Transverse colon (tissue), 4 donors: ENCODE measurements around the gene PNRC2. TPM values are rescaled to one million over a fixed set of nuclear protein-coding genes. Genes with fewer than 3 reads are reported as not detected.

Source experiments
- DNase-seq: peaks from one replicate; pipeline ENCODE4 v3.0.0-alpha.2; 2019
- H3K27ac ChIP-seq, 4 donors: fragments of 200-600 bp; sonication (generic); 2 replicates each; pipeline ENCODE4 v1.5.1; 2016 to 2018; ENCODE audit warnings: inconsistent platforms in 4 of 4
- H3K27me3 ChIP-seq: fragments of 200-600 bp; sonication (generic); 2 replicates; pipeline ENCODE4 v1.5.1; 2017; ENCODE audit warnings: inconsistent platforms
- H3K36me3 ChIP-seq, 4 donors: fragments of 200-600 bp; sonication (generic); 2 replicates each; pipeline ENCODE4 v1.5.1; 2017 to 2019; ENCODE audit warnings: inconsistent platforms in 4 of 4
- H3K4me1 ChIP-seq, 4 donors: fragments of 200-600 bp; sonication (generic); 2 replicates each; pipeline ENCODE4 v1.5.1; 2017 to 2020; ENCODE audit warnings: inconsistent platforms in 4 of 4
- H3K4me3 ChIP-seq, 4 donors: fragments of 200-600 bp; sonication (generic); 1 replicate in 1 of 4; 2 replicates in 3 of 4; pipeline versions ENCODE4 v1.5.1 to v1.6.1; 2017 to 2019; ENCODE audit warnings: inconsistent platforms in 4 of 4
- H3K9me3 ChIP-seq, 2 donors: fragments of 200-600 bp; sonication (generic); 2 replicates each; pipeline ENCODE4 v1.5.1; 2017 to 2019; ENCODE audit warnings: inconsistent platforms in 2 of 2
- CTCF ChIP-seq, 5 experiments: fragments of 200-600 bp in 3 of 5; fragments of 450-650 bp in 2 of 5; sonication (generic) in 3 of 5; IDR thresholded peaks; 1 replicate in 2 of 5; 2 replicates in 3 of 5; pipeline ENCODE4 v1.5.1; 2016 to 2017; ENCODE audit warnings: antibody characterized with exemption in 5 of 5, inconsistent platforms in 3 of 5, mild to moderate bottlenecking in 2 of 5, moderate library complexity in 1 of 5
- EP300 ChIP-seq: sonication (generic); formaldehyde crosslinking; IDR thresholded peaks from one replicate; pipeline ENCODE4 v1.6.1; 2017; ENCODE audit warnings: antibody characterized with exemption, low read depth
- POLR2A ChIP-seq: fragments of 450-650 bp; IDR thresholded peaks from one replicate; pipeline ENCODE4 v1.6.1; 2016; ENCODE audit warnings: antibody characterized with exemption, mild to moderate bottlenecking, moderate library complexity
- POLR2AphosphoS5 ChIP-seq, 3 donors: sonication (generic); formaldehyde crosslinking; IDR thresholded peaks; one replicate each; pipeline ENCODE4 v1.6.1; 2016; ENCODE audit warnings: antibody characterized with exemption in 3 of 3
- WGBS, 2 donors: methylation state at CpG; one replicate each; pipeline ENCODE4 v1.1.5; 2018; ENCODE audit warnings: low coverage in 1 of 2; 5-methylcytosine and 5-hydroxymethylcytosine counted together
- in situ Hi-C, 4 donors: fragments of 200-750 bp; cut with MboI; loops; one replicate each; pipeline versions ENCODE4 v1.15.0 to v1.15.1; 2017; ENCODE audit warnings: low sequenced_read_pairs in 3 of 4, low pct_ligation_motif_present in 1 of 4, low pct_unique_long_range_greater_than_20kb in 1 of 4
- intact Hi-C: fragments of 100-400 bp; cut with DNase I; formaldehyde crosslinking; loops from one replicate; pipeline ENCODE4 v1.15.1; 2023; ENCODE audit warnings: low total_unique reads
- total RNA-seq, 4 donors: library from RNA; depleted of rRNA; stranded (reverse); fragments of >200 nt; gene quantifications; one replicate each; pipeline ENCODE4 v1.1.0, GENCODE V29; 2016

Gene PNRC2
- total RNA-seq, 4 donors from 2014 or later = 98.0 to 136 (median 111) TPM

- H3K27ac ChIP-seq = no peak overlapping the region
- no peaks in the 10 kb centered on the region for H3K27me3 ChIP-seq
- no peak overlapping the region for H3K4me3 ChIP-seq
- DNase-seq = no peak
- TF ChIP-seq POLR2A (no peak), POLR2AphosphoS5 (IDR thresholded peaks at IDR 0.05) (no peak)
- intact Hi-C loops = no loop called here
- in situ Hi-C loops = no loop called here
- no peaks in the 10 kb centered on the region for H3K9me3 ChIP-seq
- H3K4me1 ChIP-seq = no peaks in the 10 kb centered on the region
- WGBS, 2 donors = 56 to 63% methylated on average over 6 to 13 of the region's 13 CpGs
- H3K36me3 ChIP-seq = no peaks in the 10 kb centered on the region
Measured at GRCh38 chr1:23995431-23995837, 35.8 kb downstream of the PNRC2 start.

- TF ChIP-seq POLR2A (no peak), POLR2AphosphoS5 (IDR thresholded peaks at IDR 0.05) (no peak), CTCF (IDR thresholded peaks at IDR 0.05) (no peak), EP300 (no peak)
- H3K36me3 ChIP-seq = no peaks in the 10 kb centered on the region
- intact Hi-C loops (no loop called here), in situ Hi-C loops (no loop called here)
- H3K27ac ChIP-seq = no peak overlapping the region
- no peaks in the 10 kb centered on the region for H3K9me3 ChIP-seq
- 87 to 90% methylated on average over 6 to 10 of the region's 10 CpGs for WGBS, 2 donors
- DNase-seq = no peak
- no peaks in the 10 kb centered on the region for H3K27me3 ChIP-seq
- H3K4me3 ChIP-seq = no peak overlapping the region
- no peaks in the 10 kb centered on the region for H3K4me1 ChIP-seq
Measured at GRCh38 chr1:23996700-23997229, 37.1 kb downstream of the PNRC2 start.

- no peaks in the 10 kb centered on the region for H3K9me3 ChIP-seq
- WGBS, 2 donors = 43 to 48% methylated on average over 1 of the region's 1 CpG
- H3K27me3 ChIP-seq = no peaks in the 10 kb centered on the region
- in situ Hi-C loops = no loop called here
- no peak overlapping the region for H3K27ac ChIP-seq
- no peak for TF ChIP-seq EP300
- no peak for TF ChIP-seq CTCF (IDR thresholded peaks at IDR 0.05)
- TF ChIP-seq POLR2A = no peak
- TF ChIP-seq POLR2AphosphoS5 (IDR thresholded peaks at IDR 0.05) = no peak
- H3K4me1 ChIP-seq = no peaks in the 10 kb centered on the region
- intact Hi-C loops = no loop called here
- no peaks in the 10 kb centered on the region for H3K36me3 ChIP-seq
- DNase-seq = no peak
- H3K4me3 ChIP-seq = no peak overlapping the region
Measured at GRCh38 chr1:23997812-23998211, 38.2 kb downstream of the PNRC2 start.

GRCh38 chr1:23999156-23999671 lies 39.6 kb downstream of the PNRC2 start:
- intact Hi-C loops = no loop called here
- in situ Hi-C loops = no loop called here

More at GRCh38 chr1:23999156-23999671, 39.6 kb downstream of the PNRC2 start:
- H3K27me3 ChIP-seq = no peaks in the 10 kb centered on the region
- H3K36me3 ChIP-seq = no peaks in the 10 kb centered on the region
- H3K4me1 ChIP-seq = no peaks in the 10 kb centered on the region
- no peak overlapping the region for H3K4me3 ChIP-seq
- no peaks in the 10 kb centered on the region for H3K9me3 ChIP-seq
- 75 to 90% methylated on average over 3 of the region's 3 CpGs for WGBS, 2 donors
- no peak for DNase-seq
- no peak for TF ChIP-seq POLR2AphosphoS5 (IDR thresholded peaks at IDR 0.05)
- no peak for TF ChIP-seq EP300
- no peak for TF ChIP-seq POLR2A
- no peak for TF ChIP-seq CTCF (IDR thresholded peaks at IDR 0.05)
- H3K27ac ChIP-seq = no peak overlapping the region
